H1 (cell line): ENCODE results near the gene SMARCA4. TPM values are rescaled to one million over a fixed set of nuclear protein-coding genes. Genes with fewer than 3 reads are reported as not detected.

Source experiments
- CTCF ChIA-PET: fragments of 300-600 bp; sonication (Branson Sonifier 250); formaldehyde crosslinking; loops from one replicate; lab custom pipeline; 2021; ENCODE audit not compliant: partially characterized antibody; lab: Charles Lee
- POLR2A ChIA-PET: fragments of 300-600 bp; sonication (Branson Sonifier 250); formaldehyde crosslinking; loops from one replicate; lab custom pipeline; 2021; ENCODE audit warnings: inconsistent platforms; ENCODE audit not compliant: partially characterized antibody; lab: Charles Lee
- DNase-seq, 2 experiments: peaks; one replicate each; pipeline versions ENCODE4 v3.0.0 to v3.0.0-alpha.2; 2010 to 2022; ENCODE audit warnings: low spot score in 2 of 2, low read depth in 1 of 2, mixed read lengths in 1 of 2
- FAIRE-seq: peaks from 2 replicates; lab custom pipeline; 2011; peaks lifted over from hg19 to GRCh38; lab: Jason Lieb, UNC
- H2AFZ ChIP-seq: 2 replicates; pipeline ENCODE4 v1.8.1; 2012; ENCODE audit warnings: low read length, inconsistent platforms
- H2AK5ac ChIP-seq: 2 replicates; pipeline ENCODE4 v1.6.1; 2013; ENCODE audit warnings: low read depth, low read length
- H2BK120ac ChIP-seq: replicated peaks from 2 replicates; pipeline ENCODE3; 2013; ENCODE audit warnings: low read depth, low read length, inconsistent platforms
- H2BK12ac ChIP-seq: 2 replicates; pipeline ENCODE4 v1.6.1; 2013; ENCODE audit warnings: low read depth, low read length
- H2BK15ac ChIP-seq: 2 replicates; pipeline ENCODE4 v1.6.1; 2013; ENCODE audit warnings: low read length
- H2BK20ac ChIP-seq: 2 replicates; pipeline ENCODE4 v1.6.1; 2013; ENCODE audit warnings: low read length
- H2BK5ac ChIP-seq: 2 replicates; pipeline ENCODE4 v1.6.1; 2013; ENCODE audit warnings: low read depth, low read length
- H3K14ac ChIP-seq: 2 replicates; pipeline ENCODE4 v1.6.1; 2013; ENCODE audit warnings: inconsistent platforms; ENCODE audit not compliant: insufficient read length
- H3K18ac ChIP-seq: 2 replicates; pipeline ENCODE4 v1.6.1; 2013; ENCODE audit warnings: low read length; ENCODE audit errors: extremely low read depth
- H3K23ac ChIP-seq: 2 replicates; pipeline ENCODE4 v1.6.1; 2013; ENCODE audit warnings: inconsistent platforms; ENCODE audit not compliant: insufficient read length
- H3K23me2 ChIP-seq: 2 replicates; pipeline ENCODE4 v1.6.1; 2013; ENCODE audit warnings: low read depth, low read length
- H3K27ac ChIP-seq: 2 replicates; pipeline ENCODE4 v1.6.1; 2011; ENCODE audit warnings: low read depth, low read length, inconsistent platforms
- H3K27me3 ChIP-seq, 4 experiments: replicated peaks in 1 of 4; 1 replicate in 1 of 4; 2 replicates in 3 of 4; pipeline versions ENCODE4 v1.6.1 to v1.8.1; 2011 to 2013; ENCODE audit warnings: low read length in 3 of 4, mild to moderate bottlenecking in 3 of 4, inconsistent platforms in 2 of 4, mixed read lengths in 2 of 4, moderate library complexity in 1 of 4; ENCODE audit not compliant: control insufficient read depth in 3 of 4, insufficient read depth in 3 of 4; ENCODE audit errors: extremely low read depth in 1 of 4
- H3K36me3 ChIP-seq, 4 experiments: 2 replicates each; pipeline versions ENCODE4 v1.6.1 to v1.8.1; 2011 to 2013; ENCODE audit warnings: mild to moderate bottlenecking in 4 of 4, low read length in 3 of 4, moderate library complexity in 2 of 4, control low read depth in 1 of 4, inconsistent platforms in 1 of 4; ENCODE audit not compliant: insufficient read depth in 4 of 4, control insufficient read depth in 2 of 4
- H3K4ac ChIP-seq: replicated peaks from 2 replicates; pipeline ENCODE3; 2013; ENCODE audit warnings: low read length, low read depth, mixed read lengths, inconsistent platforms; ENCODE audit not compliant: insufficient read length
- H3K4me1 ChIP-seq, 4 experiments: replicated peaks in 1 of 4; 1 replicate in 1 of 4; 2 replicates in 3 of 4; pipeline versions ENCODE4 v1.6.1 to v1.8.1; 2011 to 2013; ENCODE audit warnings: low read length in 3 of 4, inconsistent platforms in 2 of 4, mixed read lengths in 1 of 4; ENCODE audit not compliant: insufficient read depth in 4 of 4, control insufficient read depth in 3 of 4
- H3K4me2 ChIP-seq, 2 experiments: 2 replicates each; pipeline versions ENCODE4 v1.6.1 to v1.8.1; 2011 to 2013; ENCODE audit warnings: low read depth in 2 of 2, low read length in 2 of 2, control low read depth in 1 of 2, inconsistent platforms in 1 of 2, mild to moderate bottlenecking in 1 of 2; ENCODE audit not compliant: insufficient read depth in 1 of 2
- H3K4me3 ChIP-seq, 4 experiments: fragments of 200-600, 300-600 bp in 1 of 4; sonication (generic), shearing (Covaris generic), sonication (Bioruptor Twin) in 1 of 4; 2 replicates each; pipeline versions ENCODE4 v1.5.1 to v1.8.1; 2011 to 2016; ENCODE audit warnings: low read length in 4 of 4, low read depth in 3 of 4, control low read depth in 2 of 4, inconsistent platforms in 2 of 4, mild to moderate bottlenecking in 2 of 4, mixed read lengths in 1 of 4, moderate library complexity in 1 of 4; ENCODE audit not compliant: insufficient read depth in 2 of 4; ENCODE audit errors: extremely low read depth in 1 of 4
- H3K56ac ChIP-seq: replicated peaks from 2 replicates; pipeline ENCODE3; 2013; ENCODE audit warnings: low read depth, mild to moderate bottlenecking, mixed read lengths, low read length, inconsistent platforms; ENCODE audit not compliant: insufficient read length
- H3K79me1 ChIP-seq: 2 replicates; pipeline ENCODE4 v1.6.1; 2013; ENCODE audit warnings: low read depth, low read length, control low read depth
- H3K79me2 ChIP-seq, 2 experiments: 2 replicates each; pipeline versions ENCODE4 v1.6.1 to v1.8.1; 2012 to 2013; ENCODE audit warnings: low read length in 2 of 2, mild to moderate bottlenecking in 2 of 2, inconsistent platforms in 1 of 2; ENCODE audit not compliant: insufficient read depth in 2 of 2, control insufficient read depth in 1 of 2
- H3K9ac ChIP-seq, 4 experiments: replicated peaks in 1 of 4; 1 replicate in 1 of 4; 2 replicates in 3 of 4; pipeline versions ENCODE4 v1.6.1 to v1.8.1; 2011 to 2013; ENCODE audit warnings: low read depth in 3 of 4, low read length in 3 of 4, control low read depth in 2 of 4, mild to moderate bottlenecking in 2 of 4, moderate library complexity in 2 of 4, inconsistent platforms in 1 of 4; ENCODE audit errors: extremely low read depth in 1 of 4
- H3K9me3 ChIP-seq, 2 experiments: 2 replicates each; pipeline versions ENCODE4 v1.6.1 to v1.8.1; 2012 to 2013; ENCODE audit warnings: mild to moderate bottlenecking in 2 of 2, moderate library complexity in 2 of 2, control low read depth in 1 of 2, inconsistent platforms in 1 of 2, low read depth in 1 of 2, low read length in 1 of 2, mixed read lengths in 1 of 2; ENCODE audit not compliant: insufficient read depth in 2 of 2
- H4K20me1 ChIP-seq, 2 experiments: replicated peaks in 1 of 2; 2 replicates each; pipeline versions ENCODE3 to v1.8.1; 2011 to 2013; ENCODE audit warnings: inconsistent platforms in 2 of 2, low read length in 2 of 2, mild to moderate bottlenecking in 1 of 2; ENCODE audit not compliant: insufficient read depth in 2 of 2, control insufficient read depth in 1 of 2
- H4K5ac ChIP-seq: 2 replicates; pipeline ENCODE4 v1.6.1; 2013; ENCODE audit warnings: low read length, low read depth, mixed read lengths, inconsistent platforms; ENCODE audit not compliant: insufficient read length
- H4K8ac ChIP-seq: 2 replicates; pipeline ENCODE4 v1.8.0; 2013; ENCODE audit warnings: mild to moderate bottlenecking, moderate library complexity, low read length, inconsistent platforms; ENCODE audit not compliant: insufficient read depth; ENCODE audit errors: extremely low read depth
- H4K91ac ChIP-seq: replicated peaks from 2 replicates; pipeline ENCODE3; 2013; ENCODE audit warnings: low read length, mixed read lengths, inconsistent platforms; ENCODE audit not compliant: insufficient read length
- ASH2L ChIP-seq: fragments of 200-600, 300-600 bp; sonication (generic); IDR thresholded peaks from one replicate; pipeline ENCODE4 v1.7.1; 2017; ENCODE audit warnings: low read length
- CHD1 ChIP-seq: IDR thresholded peaks from 2 replicates; pipeline ENCODE4 v1.6.1; 2012; ENCODE audit warnings: low read depth, low read length, improper control_type of control experiment
- E2F6 ChIP-seq: IDR thresholded peaks from 2 replicates; pipeline ENCODE4 v1.6.1; 2012; ENCODE audit warnings: inconsistent platforms
- FOSL1 ChIP-seq: IDR thresholded peaks from 2 replicates; pipeline ENCODE4 v1.6.1; 2011; ENCODE audit warnings: mild to moderate bottlenecking, low read depth, low read length, moderate library complexity; ENCODE audit not compliant: insufficient read depth
- KDM4A ChIP-seq: IDR thresholded peaks from one replicate; pipeline ENCODE4 v1.7.1; 2012; ENCODE audit warnings: low read depth, mild to moderate bottlenecking, moderate library complexity, low read length, inconsistent platforms; ENCODE audit not compliant: severe bottlenecking
- KDM5A ChIP-seq: fragments of 200-600 bp; IDR thresholded peaks from 2 replicates; pipeline ENCODE4 v1.7.1; 2012; ENCODE audit warnings: mild to moderate bottlenecking, low read length, inconsistent platforms, mixed read lengths
- MAFK ChIP-seq: IDR thresholded peaks from 2 replicates; pipeline ENCODE4 v1.6.1; 2012; ENCODE audit warnings: low read depth, mild to moderate bottlenecking, improper control_type of control experiment, low read length
- NANOG ChIP-seq: IDR thresholded peaks from 2 replicates; pipeline ENCODE4 v1.6.1; 2011; ENCODE audit warnings: low read length, low read depth, mild to moderate bottlenecking, inconsistent platforms; ENCODE audit not compliant: insufficient read depth, poor library complexity, severe bottlenecking
- NRF1 ChIP-seq: IDR thresholded peaks from 2 replicates; pipeline ENCODE4 v1.6.1; 2011; ENCODE audit warnings: mild to moderate bottlenecking, low read depth, low read length, improper control_type of control experiment
- RAD21 ChIP-seq, 2 experiments: IDR thresholded peaks in 1 of 2; conservative IDR thresholded peaks in 1 of 2; 2 replicates each; pipeline ENCODE4 v1.6.1; 2011; ENCODE audit warnings: low read depth in 2 of 2, low read length in 2 of 2, improper control_type of control experiment in 1 of 2, inconsistent platforms in 1 of 2, mild to moderate bottlenecking in 1 of 2, moderate library complexity in 1 of 2
- SP4 ChIP-seq: IDR thresholded peaks from 2 replicates; pipeline ENCODE4 v1.6.1; 2012; ENCODE audit warnings: low read length, inconsistent platforms
- TCF12 ChIP-seq: IDR thresholded peaks from 2 replicates; pipeline ENCODE4 v1.6.1; 2011; ENCODE audit warnings: low read depth, mild to moderate bottlenecking, low read length
- YY1 ChIP-seq: IDR thresholded peaks from 2 replicates; pipeline ENCODE4 v1.6.1; 2011; ENCODE audit warnings: low read depth, mild to moderate bottlenecking, low read length
- WGBS, 2 experiments: shearing (Covaris generic) in 1 of 2; methylation state at CpG; one replicate each; pipeline versions ENCODE4 v1.1.6 to v1.1.7; 2013 to 2015; ENCODE audit warnings: low lambda C conversion rate in 2 of 2, mixed read lengths in 2 of 2, inconsistent platforms in 1 of 2, low coverage in 1 of 2, missing lambda C conversion rate in 1 of 2; ENCODE audit not compliant: insufficient replicate concordance in 2 of 2, insufficient coverage in 1 of 2, insufficient read length in 1 of 2; ENCODE audit errors: extremely low coverage in 1 of 2, missing lambda C conversion rate in 1 of 2; 5-methylcytosine and 5-hydroxymethylcytosine counted together
- polyA plus RNA-seq, 7 experiments: library from polyadenylated mRNA; depleted of rRNA in 3 of 7; stranded (reverse) in 5 of 7; unstranded in 2 of 7; fragments of >200 nt in 5 of 7; fragments of 200-250 nt in 2 of 7; gene quantifications; 1 replicate in 5 of 7; 2 replicates in 1 of 7; 4 replicates in 1 of 7; pipeline versions ENCODE4 v1.2.1 to v1.2.3, GENCODE V29; 2011 to 2013; ENCODE audit warnings: missing spikeins in 2 of 7, mixed read lengths in 2 of 7
- total RNA-seq: library from RNA; stranded (reverse); fragmentation: NEBNext Ultra II Directional; extraction: Animal tissue kit (Norgen Biotek cat#: 25700); gene quantifications from 2 replicates; pipeline ENCODE4 v1.2.1, GENCODE V29; 2021

SMARCA4 gene
- total and polyA plus RNA-seq, 2 of the 8 experiments (the other 6 are each of a cell fraction or from before 2014, with no cell fraction given), result 86.4 to 263 TPM

- Histone ChIP-seq H3K14ac (no peak overlapping the region), H2AK5ac (no peak overlapping the region), H2AFZ (no peak overlapping the region), H2BK15ac (no peak overlapping the region), H2BK12ac (no peak overlapping the region), H3K23me2 (no peaks in the 10 kb centered on the region), H3K4me1 (no peaks in the 10 kb centered on the region), H3K36me3 (peaks cover 50 to 79% (median 69%) of the 10 kb centered on the region in 4 experiments), H4K8ac (no peak overlapping the region), H2BK120ac (no peak overlapping the region), H2BK20ac (no peak overlapping the region), H3K23ac (no peak overlapping the region), H3K9me3 (no peaks in the 10 kb centered on the region), H3K27ac (no peak overlapping the region), H3K18ac (no peak overlapping the region), H2BK5ac (no peak overlapping the region), H4K20me1 (peaks cover 6 to 27% of the 10 kb centered on the region in 2 experiments), H3K4ac (no peak overlapping the region), H3K9ac (no peak overlapping the region), H4K5ac (no peak overlapping the region), H3K56ac (no peak overlapping the region), H3K4me3 (no peak overlapping the region), H3K79me1 (peaks cover 5% of the 10 kb centered on the region), H4K91ac (no peak overlapping the region), H3K4me2 (no peak overlapping the region; a peak in 1 of 4 replicates), H3K79me2 (no peaks in the 10 kb centered on the region), H3K27me3 (no peaks in the 10 kb centered on the region)
- DNase-seq (no peak), FAIRE-seq (no peak)
- ChIA-PET POLR2A (interaction anchor here (1.8 kb wide), 1 partner anchor 70 kb away, joined by 4 read pairs; the partner anchor contains the start of gene SMARCA4), CTCF (interaction anchor here (1.6 to 1.7 kb wide), 2 partner anchors 10 to 94 kb away, joined by 6 to 7 read pairs; no protein-coding TSS in a partner anchor)
- WGBS, 2 experiments, result 94% methylated on average over 21 of the region's 21 CpGs; no CpG with 5 or more reads in 1 of the 2 experiments
- TF ChIP-seq NANOG, result no peak
- no peak for TF ChIP-seq CHD1
- TF ChIP-seq RAD21 (IDR thresholded peaks at IDR 0.05 in 1 of 2, conservative IDR thresholded peaks at IDR 0.05 in 1 of 2; ENCODE audit: low read depth in 2 of 2, low read length in 2 of 2), result no peak
- TF ChIP-seq ASH2L, result no peak
- no peak for TF ChIP-seq YY1
- TF ChIP-seq FOSL1, result no peak
- TF ChIP-seq KDM5A, result no peak
- no peak for TF ChIP-seq KDM4A
- no peak for TF ChIP-seq MAFK
- TF ChIP-seq E2F6, result no peak
- no peak for TF ChIP-seq TCF12
- no peak for TF ChIP-seq NRF1
- TF ChIP-seq SP4, result no peak
These were observed 70.7 kb downstream of the SMARCA4 start for GRCh38 chr19:11031421-11032070.
